WTC11 (cell line): Measurements from ENCODE around the gene COL5A3. TPM values are rescaled to one million over a fixed set of nuclear protein-coding genes. Genes with fewer than 3 reads are reported as not detected.

Experiments used
- CBFB ChIP-seq: sonication (generic); formaldehyde crosslinking; IDR thresholded peaks from 2 replicates; pipeline ENCODE4 v1.8.1; 2022; ENCODE audit warnings: mild to moderate bottlenecking, low read depth, missing genetic modification reagents
- CREM ChIP-seq: sonication (generic); formaldehyde crosslinking; IDR thresholded peaks from 2 replicates; pipeline ENCODE4 v1.8.1; 2022; ENCODE audit warnings: mild to moderate bottlenecking, missing genetic modification reagents, moderate library complexity
- ETV6 ChIP-seq: sonication (generic); formaldehyde crosslinking; IDR thresholded peaks from 2 replicates; pipeline ENCODE4 v1.8.1; 2022; ENCODE audit warnings: mild to moderate bottlenecking, missing genetic modification reagents
- FOXJ3 ChIP-seq: sonication (generic); formaldehyde crosslinking; IDR thresholded peaks from 2 replicates; pipeline ENCODE4 v1.9.0; 2021; ENCODE audit warnings: missing genetic modification reagents, mild to moderate bottlenecking, borderline replicate concordance
- FOXK1 ChIP-seq: sonication (generic); formaldehyde crosslinking; IDR thresholded peaks from 2 replicates; pipeline ENCODE4 v1.8.0; 2022; ENCODE audit warnings: mild to moderate bottlenecking, moderate library complexity, missing genetic modification reagents
- FOXP1 ChIP-seq: sonication (generic); formaldehyde crosslinking; IDR thresholded peaks from 2 replicates; pipeline ENCODE4 v1.8.0; 2022; ENCODE audit warnings: missing genetic modification reagents, mild to moderate bottlenecking, moderate library complexity, borderline replicate concordance
- GABPB1 ChIP-seq: sonication (generic); formaldehyde crosslinking; IDR thresholded peaks from 2 replicates; pipeline ENCODE4 v1.8.1; 2023; ENCODE audit warnings: mild to moderate bottlenecking, missing genetic modification reagents
- GTF2I ChIP-seq: fragments of 250-450 bp; sonication (Bioruptor Pico); conservative IDR thresholded peaks from 2 replicates; pipeline ENCODE4 v1.4.0; 2021; ENCODE audit warnings: mild to moderate bottlenecking
- NFE2L1 ChIP-seq: sonication (generic); formaldehyde crosslinking; IDR thresholded peaks from 2 replicates; pipeline ENCODE4 v1.8.1; 2023; ENCODE audit warnings: missing genetic modification reagents
- RORB ChIP-seq: fragments of 250-450 bp; sonication (Bioruptor Pico); IDR thresholded peaks from 2 replicates; pipeline ENCODE4 v1.9.0; 2021; ENCODE audit warnings: mild to moderate bottlenecking
- TEAD1 ChIP-seq: sonication (generic); formaldehyde crosslinking; IDR thresholded peaks from 2 replicates; pipeline ENCODE4 v1.8.0; 2022; ENCODE audit warnings: mild to moderate bottlenecking, missing genetic modification reagents
- TEAD4 ChIP-seq: sonication (generic); formaldehyde crosslinking; IDR thresholded peaks from 2 replicates; pipeline ENCODE4 v1.8.0; 2022; ENCODE audit warnings: mild to moderate bottlenecking, missing genetic modification reagents
- ZNF416 ChIP-seq: fragments of 250-450 bp; sonication (Bioruptor Pico); IDR thresholded peaks from 2 replicates; pipeline ENCODE4 v1.9.0; 2021; ENCODE audit warnings: mild to moderate bottlenecking, inconsistent platforms
- total RNA-seq: library from RNA; stranded (reverse); gene quantifications from 3 replicates; pipeline ENCODE4 v1.2.3, GENCODE V29; 2021
- TF ChIP-seq, protein P1 (sequence below): sonication (generic); formaldehyde crosslinking; IDR thresholded peaks from 2 replicates; pipeline ENCODE4 v1.8.0; 2022; ENCODE audit warnings: mild to moderate bottlenecking, missing genetic modification reagents
- TF ChIP-seq, protein P2 (sequence below): sonication (generic); formaldehyde crosslinking; IDR thresholded peaks from 2 replicates; pipeline ENCODE4 v1.8.0; 2022; ENCODE audit warnings: mild to moderate bottlenecking, missing genetic modification reagents
- TF ChIP-seq, protein P3 (sequence below): sonication (generic); formaldehyde crosslinking; IDR thresholded peaks from 2 replicates; pipeline ENCODE4 v1.8.1; 2022; ENCODE audit warnings: low read depth, mild to moderate bottlenecking, moderate library complexity, missing genetic modification reagents, borderline replicate concordance
- TF ChIP-seq, protein P4 (sequence below): fragments of 250-450 bp; sonication (Bioruptor Pico); IDR thresholded peaks from 2 replicates; pipeline ENCODE4 v1.9.0; 2021; ENCODE audit warnings: mild to moderate bottlenecking
- TF ChIP-seq, protein P5 (sequence below): sonication (generic); formaldehyde crosslinking; IDR thresholded peaks from 2 replicates; pipeline ENCODE4 v1.8.1; 2023; ENCODE audit warnings: mild to moderate bottlenecking, missing genetic modification reagents
- TF ChIP-seq, protein P6 (sequence below): sonication (generic); formaldehyde crosslinking; IDR thresholded peaks from 2 replicates; pipeline ENCODE4 v1.8.1; 2022; ENCODE audit warnings: mild to moderate bottlenecking, moderate library complexity, missing genetic modification reagents
- TF ChIP-seq, protein P7 (sequence below): sonication (generic); formaldehyde crosslinking; IDR thresholded peaks from 2 replicates; pipeline ENCODE4 v1.8.1; 2023; ENCODE audit warnings: mild to moderate bottlenecking, missing genetic modification reagents
- TF ChIP-seq, protein P8 (sequence below): fragments of 200-600 bp; IDR thresholded peaks from 2 replicates; pipeline ENCODE4 v1.8.0; 2022; ENCODE audit warnings: antibody characterized with exemption

The COL5A3 gene
- total RNA-seq, 1 experiment from 2014 or later = 0.81 TPM

DNA sequence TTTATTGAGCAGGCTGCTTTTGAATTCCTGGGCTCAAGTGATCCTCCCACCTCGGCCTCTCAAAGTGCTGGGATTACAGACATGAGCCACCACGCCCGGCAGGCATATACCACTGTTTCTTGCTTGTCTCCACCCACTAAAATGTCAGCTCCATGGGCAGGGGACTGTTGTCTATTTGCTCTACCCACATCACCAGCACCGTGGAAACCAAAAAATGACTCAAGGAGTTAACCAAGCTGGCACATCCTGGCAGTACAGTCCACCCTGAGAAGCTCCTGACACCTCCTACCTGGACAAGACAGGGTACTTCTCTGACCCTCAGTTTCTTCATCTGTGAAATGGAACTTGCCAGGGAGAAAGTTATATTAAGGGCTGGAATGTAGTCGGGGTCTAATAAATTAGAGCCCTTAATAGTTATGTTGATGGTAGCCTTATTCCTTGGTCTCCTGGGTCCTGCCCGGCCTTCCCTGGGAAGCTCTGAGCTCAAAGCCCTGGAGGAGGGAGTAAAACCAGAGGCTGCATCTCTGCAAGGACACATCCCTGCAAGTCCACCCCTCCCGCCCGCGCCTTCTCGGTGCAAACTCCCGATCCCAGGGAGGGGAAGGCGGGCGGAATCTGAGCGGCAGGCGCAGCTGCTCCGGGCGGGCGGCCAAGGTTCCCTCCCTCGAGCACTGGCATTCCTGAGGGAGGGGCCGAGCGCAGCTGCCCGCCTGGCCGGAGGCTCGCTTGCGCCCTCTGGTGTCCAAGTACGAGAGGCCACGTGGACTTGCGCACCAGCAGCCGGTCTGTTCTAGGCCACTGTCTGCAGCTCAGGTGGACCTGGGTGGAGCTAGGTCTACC is 17.1 kb upstream of the COL5A3 start (continued):
- TF ChIP-seq CBFB (no peak), NFE2L1 (peak; percentile 53; the same call in 1 of the 2 replicates), RORB (CRISPR knock-in tag) (no peak), FOXK1 (CRISPR knock-in tag) (no peak), TEAD1 (peak; percentile 100), FOXJ3 (no peak), FOXP1 (peak; percentile 52; the same call in 1 of the 2 replicates), GABPB1 (CRISPR knock-in tag) (peak; percentile 73), TEAD4 (CRISPR knock-in tag) (peak; percentile 97), ETV6 (CRISPR knock-in tag) (peak; percentile 85), ZNF416 (CRISPR knock-in tag) (no peak), GTF2I (peak; percentile 59; the same call in 1 of the 2 replicates), CREM (CRISPR knock-in tag) (peak; percentile 44; the same call in 1 of the 2 replicates)
- TF ChIP-seq, protein P1, sequence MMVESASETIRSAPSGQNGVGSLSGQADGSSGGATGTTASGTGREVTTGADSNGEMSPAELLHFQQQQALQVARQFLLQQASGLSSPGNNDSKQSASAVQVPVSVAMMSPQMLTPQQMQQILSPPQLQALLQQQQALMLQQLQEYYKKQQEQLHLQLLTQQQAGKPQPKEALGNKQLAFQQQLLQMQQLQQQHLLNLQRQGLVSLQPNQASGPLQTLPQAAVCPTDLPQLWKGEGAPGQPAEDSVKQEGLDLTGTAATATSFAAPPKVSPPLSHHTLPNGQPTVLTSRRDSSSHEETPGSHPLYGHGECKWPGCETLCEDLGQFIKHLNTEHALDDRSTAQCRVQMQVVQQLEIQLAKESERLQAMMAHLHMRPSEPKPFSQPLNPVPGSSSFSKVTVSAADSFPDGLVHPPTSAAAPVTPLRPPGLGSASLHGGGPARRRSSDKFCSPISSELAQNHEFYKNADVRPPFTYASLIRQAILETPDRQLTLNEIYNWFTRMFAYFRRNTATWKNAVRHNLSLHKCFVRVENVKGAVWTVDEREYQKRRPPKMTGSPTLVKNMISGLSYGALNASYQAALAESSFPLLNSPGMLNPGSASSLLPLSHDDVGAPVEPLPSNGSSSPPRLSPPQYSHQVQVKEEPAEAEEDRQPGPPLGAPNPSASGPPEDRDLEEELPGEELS (CRISPR knock-in tag) = peak; percentile 61; the same call in 1 of the 2 replicates
- TF ChIP-seq, protein P2, sequence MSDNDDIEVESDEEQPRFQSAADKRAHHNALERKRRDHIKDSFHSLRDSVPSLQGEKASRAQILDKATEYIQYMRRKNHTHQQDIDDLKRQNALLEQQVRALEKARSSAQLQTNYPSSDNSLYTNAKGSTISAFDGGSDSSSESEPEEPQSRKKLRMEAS (CRISPR knock-in tag) = peak; percentile 98
- TF ChIP-seq, protein P3, sequence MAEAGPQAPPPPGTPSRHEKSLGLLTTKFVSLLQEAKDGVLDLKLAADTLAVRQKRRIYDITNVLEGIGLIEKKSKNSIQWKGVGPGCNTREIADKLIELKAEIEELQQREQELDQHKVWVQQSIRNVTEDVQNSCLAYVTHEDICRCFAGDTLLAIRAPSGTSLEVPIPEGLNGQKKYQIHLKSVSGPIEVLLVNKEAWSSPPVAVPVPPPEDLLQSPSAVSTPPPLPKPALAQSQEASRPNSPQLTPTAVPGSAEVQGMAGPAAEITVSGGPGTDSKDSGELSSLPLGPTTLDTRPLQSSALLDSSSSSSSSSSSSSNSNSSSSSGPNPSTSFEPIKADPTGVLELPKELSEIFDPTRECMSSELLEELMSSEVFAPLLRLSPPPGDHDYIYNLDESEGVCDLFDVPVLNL (CRISPR knock-in tag) = no peak
- TF ChIP-seq, protein P4, sequence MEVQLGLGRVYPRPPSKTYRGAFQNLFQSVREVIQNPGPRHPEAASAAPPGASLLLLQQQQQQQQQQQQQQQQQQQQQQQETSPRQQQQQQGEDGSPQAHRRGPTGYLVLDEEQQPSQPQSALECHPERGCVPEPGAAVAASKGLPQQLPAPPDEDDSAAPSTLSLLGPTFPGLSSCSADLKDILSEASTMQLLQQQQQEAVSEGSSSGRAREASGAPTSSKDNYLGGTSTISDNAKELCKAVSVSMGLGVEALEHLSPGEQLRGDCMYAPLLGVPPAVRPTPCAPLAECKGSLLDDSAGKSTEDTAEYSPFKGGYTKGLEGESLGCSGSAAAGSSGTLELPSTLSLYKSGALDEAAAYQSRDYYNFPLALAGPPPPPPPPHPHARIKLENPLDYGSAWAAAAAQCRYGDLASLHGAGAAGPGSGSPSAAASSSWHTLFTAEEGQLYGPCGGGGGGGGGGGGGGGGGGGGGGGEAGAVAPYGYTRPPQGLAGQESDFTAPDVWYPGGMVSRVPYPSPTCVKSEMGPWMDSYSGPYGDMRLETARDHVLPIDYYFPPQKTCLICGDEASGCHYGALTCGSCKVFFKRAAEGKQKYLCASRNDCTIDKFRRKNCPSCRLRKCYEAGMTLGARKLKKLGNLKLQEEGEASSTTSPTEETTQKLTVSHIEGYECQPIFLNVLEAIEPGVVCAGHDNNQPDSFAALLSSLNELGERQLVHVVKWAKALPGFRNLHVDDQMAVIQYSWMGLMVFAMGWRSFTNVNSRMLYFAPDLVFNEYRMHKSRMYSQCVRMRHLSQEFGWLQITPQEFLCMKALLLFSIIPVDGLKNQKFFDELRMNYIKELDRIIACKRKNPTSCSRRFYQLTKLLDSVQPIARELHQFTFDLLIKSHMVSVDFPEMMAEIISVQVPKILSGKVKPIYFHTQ = no peak
- TF ChIP-seq, protein P5, sequence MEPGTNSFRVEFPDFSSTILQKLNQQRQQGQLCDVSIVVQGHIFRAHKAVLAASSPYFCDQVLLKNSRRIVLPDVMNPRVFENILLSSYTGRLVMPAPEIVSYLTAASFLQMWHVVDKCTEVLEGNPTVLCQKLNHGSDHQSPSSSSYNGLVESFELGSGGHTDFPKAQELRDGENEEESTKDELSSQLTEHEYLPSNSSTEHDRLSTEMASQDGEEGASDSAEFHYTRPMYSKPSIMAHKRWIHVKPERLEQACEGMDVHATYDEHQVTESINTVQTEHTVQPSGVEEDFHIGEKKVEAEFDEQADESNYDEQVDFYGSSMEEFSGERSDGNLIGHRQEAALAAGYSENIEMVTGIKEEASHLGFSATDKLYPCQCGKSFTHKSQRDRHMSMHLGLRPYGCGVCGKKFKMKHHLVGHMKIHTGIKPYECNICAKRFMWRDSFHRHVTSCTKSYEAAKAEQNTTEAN (CRISPR knock-in tag) = 0 out of 2 replicates have a peak, but pooled peaks have one; percentile 64
- TF ChIP-seq, protein P6, sequence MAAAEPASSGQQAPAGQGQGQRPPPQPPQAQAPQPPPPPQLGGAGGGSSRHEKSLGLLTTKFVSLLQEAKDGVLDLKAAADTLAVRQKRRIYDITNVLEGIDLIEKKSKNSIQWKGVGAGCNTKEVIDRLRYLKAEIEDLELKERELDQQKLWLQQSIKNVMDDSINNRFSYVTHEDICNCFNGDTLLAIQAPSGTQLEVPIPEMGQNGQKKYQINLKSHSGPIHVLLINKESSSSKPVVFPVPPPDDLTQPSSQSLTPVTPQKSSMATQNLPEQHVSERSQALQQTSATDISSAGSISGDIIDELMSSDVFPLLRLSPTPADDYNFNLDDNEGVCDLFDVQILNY (CRISPR knock-in tag) = peak; percentile 58; the same call in 1 of the 2 replicates
- TF ChIP-seq, protein P7, sequence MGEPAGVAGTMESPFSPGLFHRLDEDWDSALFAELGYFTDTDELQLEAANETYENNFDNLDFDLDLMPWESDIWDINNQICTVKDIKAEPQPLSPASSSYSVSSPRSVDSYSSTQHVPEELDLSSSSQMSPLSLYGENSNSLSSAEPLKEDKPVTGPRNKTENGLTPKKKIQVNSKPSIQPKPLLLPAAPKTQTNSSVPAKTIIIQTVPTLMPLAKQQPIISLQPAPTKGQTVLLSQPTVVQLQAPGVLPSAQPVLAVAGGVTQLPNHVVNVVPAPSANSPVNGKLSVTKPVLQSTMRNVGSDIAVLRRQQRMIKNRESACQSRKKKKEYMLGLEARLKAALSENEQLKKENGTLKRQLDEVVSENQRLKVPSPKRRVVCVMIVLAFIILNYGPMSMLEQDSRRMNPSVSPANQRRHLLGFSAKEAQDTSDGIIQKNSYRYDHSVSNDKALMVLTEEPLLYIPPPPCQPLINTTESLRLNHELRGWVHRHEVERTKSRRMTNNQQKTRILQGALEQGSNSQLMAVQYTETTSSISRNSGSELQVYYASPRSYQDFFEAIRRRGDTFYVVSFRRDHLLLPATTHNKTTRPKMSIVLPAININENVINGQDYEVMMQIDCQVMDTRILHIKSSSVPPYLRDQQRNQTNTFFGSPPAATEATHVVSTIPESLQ (CRISPR knock-in tag) = no peak
- TF ChIP-seq, protein P8, sequence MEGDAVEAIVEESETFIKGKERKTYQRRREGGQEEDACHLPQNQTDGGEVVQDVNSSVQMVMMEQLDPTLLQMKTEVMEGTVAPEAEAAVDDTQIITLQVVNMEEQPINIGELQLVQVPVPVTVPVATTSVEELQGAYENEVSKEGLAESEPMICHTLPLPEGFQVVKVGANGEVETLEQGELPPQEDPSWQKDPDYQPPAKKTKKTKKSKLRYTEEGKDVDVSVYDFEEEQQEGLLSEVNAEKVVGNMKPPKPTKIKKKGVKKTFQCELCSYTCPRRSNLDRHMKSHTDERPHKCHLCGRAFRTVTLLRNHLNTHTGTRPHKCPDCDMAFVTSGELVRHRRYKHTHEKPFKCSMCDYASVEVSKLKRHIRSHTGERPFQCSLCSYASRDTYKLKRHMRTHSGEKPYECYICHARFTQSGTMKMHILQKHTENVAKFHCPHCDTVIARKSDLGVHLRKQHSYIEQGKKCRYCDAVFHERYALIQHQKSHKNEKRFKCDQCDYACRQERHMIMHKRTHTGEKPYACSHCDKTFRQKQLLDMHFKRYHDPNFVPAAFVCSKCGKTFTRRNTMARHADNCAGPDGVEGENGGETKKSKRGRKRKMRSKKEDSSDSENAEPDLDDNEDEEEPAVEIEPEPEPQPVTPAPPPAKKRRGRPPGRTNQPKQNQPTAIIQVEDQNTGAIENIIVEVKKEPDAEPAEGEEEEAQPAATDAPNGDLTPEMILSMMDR = peak; percentile 96
